A549 (cell line): ENCODE data around the gene FAM120B. TPM values are rescaled to one million over a fixed set of nuclear protein-coding genes. Genes with fewer than 3 reads are reported as not detected.

Source experiments
- ATAC-seq, 2 experiments: fragments of 200-7000 bp in 1 of 2; fragments of >200 bp in 1 of 2; cut with Nextera tagmentation in 1 of 2; cut with Tn5 transposase in 1 of 2; 3 replicates each; pipeline versions ENCODE4 v1.8.0 to v1.9.1; 2018 to 2020; ENCODE audit warnings: mild to moderate bottlenecking in 1 of 2, moderate library complexity in 1 of 2
- CTCF ChIA-PET: fragments of 300-600 bp; sonication (Branson Sonifier 250); formaldehyde crosslinking; extraction: SDS; loops from one replicate; lab custom pipeline; 2021; ENCODE audit warnings: antibody characterized with exemption, inconsistent platforms; lab: Yijun Ruan, JAX
- POLR2A ChIA-PET: fragments of 350-600 bp; formaldehyde crosslinking; extraction: SDS; loops from one replicate; lab custom pipeline; 2021; ENCODE audit warnings: antibody characterized with exemption, inconsistent platforms; lab: Yijun Ruan, JAX
- DNase-seq, 2 experiments: peaks; one replicate each; pipeline versions ENCODE4 v3.0.0 to v3.0.0-alpha.2; 2011 to 2016; ENCODE audit warnings: low read depth in 1 of 2, low spot score in 1 of 2
- FAIRE-seq: peaks from 2 replicates; lab custom pipeline; 2011; peaks lifted over from hg19 to GRCh38; lab: Jason Lieb, UNC
- H3K27ac ChIP-seq, 2 experiments: fragments of >200 bp; sonication (Bioruptor Twin); formaldehyde crosslinking; 3 replicates each; pipeline ENCODE4 v1.5.1; 2016 to 2017
- H3K4me1 ChIP-seq: fragments of >200 bp; sonication (Bioruptor Twin); formaldehyde crosslinking; 3 replicates; pipeline ENCODE4 v1.6.1; 2016
- H3K4me2 ChIP-seq: fragments of >200 bp; sonication (Bioruptor Twin); formaldehyde crosslinking; 3 replicates; pipeline ENCODE4 v1.6.1; 2016
- H3K4me3 ChIP-seq: fragments of >200 bp; sonication (Bioruptor Twin); formaldehyde crosslinking; 3 replicates; pipeline ENCODE4 v1.5.1; 2016
- H3K9me3 ChIP-seq: fragments of >200 bp; sonication (Bioruptor Twin); formaldehyde crosslinking; 3 replicates; pipeline ENCODE4 v1.6.1; 2016
- BHLHE40 ChIP-seq: IDR thresholded peaks from 2 replicates; pipeline ENCODE4 v1.6.1; 2012; ENCODE audit warnings: low read depth, low read length, inconsistent platforms
- CEBPB ChIP-seq, 2 experiments: fragments of >200 bp in 1 of 2; sonication (Bioruptor Twin) in 1 of 2; formaldehyde crosslinking in 1 of 2; IDR thresholded peaks; 2 replicates each; pipeline ENCODE4 v1.6.1; 2012 to 2016
- CHD2 ChIP-seq: fragments of 150-350 bp; IDR thresholded peaks from 2 replicates; pipeline ENCODE4 v1.6.1; 2014; ENCODE audit warnings: low read length; ENCODE audit not compliant: partially characterized antibody
- FOSB ChIP-seq: fragments of 250-450 bp; sonication (Bioruptor Pico); IDR thresholded peaks from 2 replicates; pipeline ENCODE4 v1.5.0; 2020; ENCODE audit warnings: mild to moderate bottlenecking, moderate library complexity
- FOSL2 ChIP-seq, 2 experiments: fragments of 450-650 bp in 1 of 2; fragments of >200 bp in 1 of 2; sonication (Bioruptor Twin) in 1 of 2; formaldehyde crosslinking; IDR thresholded peaks; 2 replicates each; pipeline versions ENCODE4 v1.5.0 to v1.6.1; 2016 to 2020; ENCODE audit warnings: mild to moderate bottlenecking in 1 of 2, moderate library complexity in 1 of 2
- FOXS1 ChIP-seq: fragments of 250-450 bp; sonication (Bioruptor Pico); IDR thresholded peaks from 2 replicates; pipeline ENCODE4 v1.5.0; 2020; ENCODE audit warnings: mild to moderate bottlenecking, moderate library complexity
- GATA3 ChIP-seq: IDR thresholded peaks from 2 replicates; pipeline ENCODE4 v1.6.1; 2012; ENCODE audit warnings: borderline replicate concordance
- HDAC2 ChIP-seq: fragments of 200-600 bp; sonication (generic); IDR thresholded peaks from 2 replicates; pipeline ENCODE4 v1.6.1; 2016
- HOXA7 ChIP-seq: fragments of 250-450 bp; sonication (Bioruptor Pico); IDR thresholded peaks from 2 replicates; pipeline ENCODE4 v1.5.0; 2020; ENCODE audit warnings: mild to moderate bottlenecking, moderate library complexity
- HOXB13 ChIP-seq: fragments of 250-450 bp; sonication (Bioruptor Pico); IDR thresholded peaks from 2 replicates; pipeline ENCODE4 v1.5.0; 2020; ENCODE audit warnings: low read depth, mild to moderate bottlenecking, moderate library complexity
- HOXB5 ChIP-seq: fragments of 250-450 bp; sonication (Bioruptor Pico); IDR thresholded peaks from 2 replicates; pipeline ENCODE4 v1.5.0; 2020; ENCODE audit warnings: mild to moderate bottlenecking, moderate library complexity
- JUN ChIP-seq, 2 experiments: fragments of >200 bp; sonication (Bioruptor Twin); formaldehyde crosslinking; IDR thresholded peaks; 2 replicates in 1 of 2; 3 replicates in 1 of 2; pipeline ENCODE4 v1.6.1; 2016 to 2017
- JUNB ChIP-seq: fragments of >200 bp; sonication (Bioruptor Twin); formaldehyde crosslinking; IDR thresholded peaks from 2 replicates; pipeline ENCODE4 v1.6.1; 2016
- KDM5A ChIP-seq: fragments of 200-600 bp; sonication (generic); IDR thresholded peaks from 2 replicates; pipeline ENCODE4 v1.6.1; 2016; ENCODE audit warnings: antibody characterized with exemption, mild to moderate bottlenecking
- MAZ ChIP-seq: fragments of 150-350 bp; IDR thresholded peaks from 2 replicates; pipeline ENCODE4 v1.6.1; 2014; ENCODE audit warnings: antibody characterized with exemption, low read depth, low read length, borderline replicate concordance
- NFE2L2 ChIP-seq: fragments of 150-350 bp; conservative IDR thresholded peaks from 2 replicates; pipeline ENCODE4 v1.6.1; 2014; ENCODE audit warnings: low read length
- POLR2A ChIP-seq: IDR thresholded peaks from 2 replicates; pipeline ENCODE4 v1.6.1; 2012; ENCODE audit warnings: mild to moderate bottlenecking, low read length
- POLR2AphosphoS2 ChIP-seq: conservative IDR thresholded peaks from 2 replicates; pipeline ENCODE4 v1.6.1; 2012; ENCODE audit warnings: low read length, improper control_type of control experiment, inconsistent platforms
- RARB ChIP-seq: fragments of 250-450 bp; sonication (Bioruptor Pico); IDR thresholded peaks from 2 replicates; pipeline ENCODE4 v1.8.0; 2021; ENCODE audit warnings: mild to moderate bottlenecking, moderate library complexity
- RCOR1 ChIP-seq: fragments of 150-350 bp; IDR thresholded peaks from 2 replicates; pipeline ENCODE4 v1.6.1; 2014; ENCODE audit warnings: antibody characterized with exemption, low read length, low read depth
- RFX5 ChIP-seq: fragments of 450-650 bp; IDR thresholded peaks from 2 replicates; pipeline ENCODE4 v1.7.1; 2014; ENCODE audit warnings: antibody characterized with exemption, mild to moderate bottlenecking, moderate library complexity
- SREBF2 ChIP-seq: fragments of 450-650 bp; IDR thresholded peaks from 2 replicates; pipeline ENCODE4 v1.6.1; 2014; ENCODE audit warnings: mild to moderate bottlenecking, moderate library complexity
- ZNF302 ChIP-seq: fragments of 250-450 bp; sonication (Bioruptor Pico); IDR thresholded peaks from 2 replicates; pipeline ENCODE4 v1.9.0; 2021; ENCODE audit warnings: inconsistent platforms, mild to moderate bottlenecking, moderate library complexity
- WGBS: methylation state at CpG from one replicate; pipeline ENCODE4 v1.1.6; 2017; ENCODE audit errors: missing lambda C conversion rate; 5-methylcytosine and 5-hydroxymethylcytosine counted together
- polyA plus RNA-seq, 4 experiments: library from polyadenylated mRNA; depleted of rRNA in 3 of 4; stranded (reverse); fragments of >200 nt; fragmentation: RNase III in 1 of 4; extraction: RNeasy Plus Mini Kit Qiagen cat#74134 plus additional on column Dnase treatment in 1 of 4; gene quantifications; 2 replicates in 3 of 4; 3 replicates in 1 of 4; pipeline ENCODE4 v1.2.3, GENCODE V29; 2011 to 2017
- TF ChIP-seq, protein P1 (sequence below): fragments of >200 bp; sonication (Bioruptor Twin); formaldehyde crosslinking; IDR thresholded peaks from 2 replicates; pipeline ENCODE4 v1.6.1; 2016
- TF ChIP-seq, protein P2 (sequence below): fragments of >200 bp; sonication (Bioruptor Twin); formaldehyde crosslinking; IDR thresholded peaks from 3 replicates; pipeline ENCODE4 v1.6.1; 2016
- TF ChIP-seq, protein P3 (sequence below): fragments of 250-450 bp; sonication (Bioruptor Pico); IDR thresholded peaks from 2 replicates; pipeline ENCODE4 v1.5.0; 2021; ENCODE audit warnings: mild to moderate bottlenecking, moderate library complexity, borderline replicate concordance
- TF ChIP-seq, protein P4 (sequence below): IDR thresholded peaks from 2 replicates; pipeline ENCODE4 v1.6.1; 2012
- TF ChIP-seq, protein P5 (sequence below): fragments of >200 bp; sonication (Bioruptor Twin); formaldehyde crosslinking; IDR thresholded peaks from 3 replicates; pipeline ENCODE4 v1.5.1; 2016

Gene FAM120B
- polyA plus RNA-seq, 2 of the 4 experiments (the other 2 are of a cell fraction) = 7.0 to 7.7 TPM

DNA sequence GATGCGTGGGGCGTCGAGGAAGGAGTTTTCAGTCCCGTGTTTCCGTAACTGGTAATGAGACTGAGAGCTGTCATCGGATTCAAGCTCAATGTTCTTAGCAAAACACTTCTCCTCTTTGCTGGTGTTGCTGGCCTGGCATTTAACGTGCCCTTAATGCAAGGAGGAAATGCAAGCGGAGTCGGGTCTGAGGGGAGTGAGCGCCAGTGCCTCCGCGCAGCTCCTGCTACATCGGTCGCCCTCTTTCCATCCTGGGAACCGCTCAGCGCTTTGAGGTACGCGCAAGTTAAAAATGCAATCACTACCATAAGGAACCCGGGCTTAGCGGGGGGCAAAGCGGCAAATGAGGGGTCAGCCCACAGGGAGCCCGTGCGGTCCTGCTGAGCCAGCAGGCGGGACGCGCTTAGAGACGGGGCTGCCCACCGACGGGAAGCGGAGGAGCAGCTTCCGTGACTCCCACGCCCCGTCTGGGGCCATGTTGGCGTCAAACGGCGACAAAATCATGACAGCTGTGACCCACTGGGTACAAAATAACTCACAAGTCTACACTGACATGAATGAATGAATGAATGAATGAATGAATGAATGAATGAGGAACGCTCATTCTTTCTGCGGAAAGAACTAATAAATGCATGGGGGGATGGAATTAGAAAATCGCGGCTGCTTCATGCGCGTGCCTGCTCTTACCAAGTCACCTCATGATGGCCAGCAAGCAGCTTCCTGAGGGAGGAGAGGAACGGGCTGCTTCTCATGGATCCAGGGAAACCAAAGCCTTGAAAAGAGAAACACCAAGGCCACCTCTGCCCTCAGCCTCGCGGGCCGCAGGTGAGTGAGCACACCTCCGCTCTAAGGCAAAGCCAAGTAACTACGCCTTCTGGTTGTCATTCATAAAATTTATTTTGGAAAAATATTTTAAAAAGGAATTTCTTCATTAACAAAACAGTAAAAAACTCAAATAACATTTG is 24.9 kb upstream of the FAM120B start:
- no peak for FAIRE-seq
- TF ChIP-seq CHD2 (no peak), POLR2A (no peak), MAZ (no peak), KDM5A (no peak), RARB (no peak), JUN (IDR thresholded peaks at IDR 0.05) (no peak), ZNF302 (CRISPR knock-in tag) (no peak), POLR2AphosphoS2 (no peak), BHLHE40 (no peak), CEBPB (IDR thresholded peaks at IDR 0.05) (no peak), RCOR1 (no peak), JUNB (no peak)
- TF ChIP-seq, protein P1, sequence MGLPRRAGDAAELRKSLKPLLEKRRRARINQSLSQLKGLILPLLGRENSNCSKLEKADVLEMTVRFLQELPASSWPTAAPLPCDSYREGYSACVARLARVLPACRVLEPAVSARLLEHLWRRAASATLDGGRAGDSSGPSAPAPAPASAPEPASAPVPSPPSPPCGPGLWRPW = no peak
- TF ChIP-seq, protein P2, sequence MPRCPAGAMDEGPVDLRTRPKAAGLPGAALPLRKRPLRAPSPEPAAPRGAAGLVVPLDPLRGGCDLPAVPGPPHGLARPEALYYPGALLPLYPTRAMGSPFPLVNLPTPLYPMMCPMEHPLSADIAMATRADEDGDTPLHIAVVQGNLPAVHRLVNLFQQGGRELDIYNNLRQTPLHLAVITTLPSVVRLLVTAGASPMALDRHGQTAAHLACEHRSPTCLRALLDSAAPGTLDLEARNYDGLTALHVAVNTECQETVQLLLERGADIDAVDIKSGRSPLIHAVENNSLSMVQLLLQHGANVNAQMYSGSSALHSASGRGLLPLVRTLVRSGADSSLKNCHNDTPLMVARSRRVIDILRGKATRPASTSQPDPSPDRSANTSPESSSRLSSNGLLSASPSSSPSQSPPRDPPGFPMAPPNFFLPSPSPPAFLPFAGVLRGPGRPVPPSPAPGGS = no peak
- TF ChIP-seq, protein P3, sequence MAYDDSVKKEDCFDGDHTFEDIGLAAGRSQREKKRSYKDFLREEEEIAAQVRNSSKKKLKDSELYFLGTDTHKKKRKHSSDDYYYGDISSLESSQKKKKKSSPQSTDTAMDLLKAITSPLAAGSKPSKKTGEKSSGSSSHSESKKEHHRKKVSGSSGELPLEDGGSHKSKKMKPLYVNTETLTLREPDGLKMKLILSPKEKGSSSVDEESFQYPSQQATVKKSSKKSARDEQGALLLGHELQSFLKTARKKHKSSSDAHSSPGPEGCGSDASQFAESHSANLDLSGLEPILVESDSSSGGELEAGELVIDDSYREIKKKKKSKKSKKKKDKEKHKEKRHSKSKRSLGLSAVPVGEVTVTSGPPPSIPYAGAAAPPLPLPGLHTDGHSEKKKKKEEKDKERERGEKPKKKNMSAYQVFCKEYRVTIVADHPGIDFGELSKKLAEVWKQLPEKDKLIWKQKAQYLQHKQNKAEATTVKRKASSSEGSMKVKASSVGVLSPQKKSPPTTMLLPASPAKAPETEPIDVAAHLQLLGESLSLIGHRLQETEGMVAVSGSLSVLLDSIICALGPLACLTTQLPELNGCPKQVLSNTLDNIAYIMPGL = no peak
- TF ChIP-seq, protein P4, sequence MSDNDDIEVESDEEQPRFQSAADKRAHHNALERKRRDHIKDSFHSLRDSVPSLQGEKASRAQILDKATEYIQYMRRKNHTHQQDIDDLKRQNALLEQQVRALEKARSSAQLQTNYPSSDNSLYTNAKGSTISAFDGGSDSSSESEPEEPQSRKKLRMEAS = no peak
- H3K4me1 ChIP-seq = 0 out of 3 replicates have a peak, but pooled peaks cover 4% of the 10 kb centered on the region
- DNase-seq = no peak
- CTCF ChIA-PET = interaction anchor here (1.3 kb wide), 1 partner anchor 492 kb away, joined by 3 read pairs; no protein-coding TSS in a partner anchor
- no peak for ATAC-seq
- no peak overlapping the region for H3K27ac ChIP-seq
- H3K4me3 ChIP-seq = no peak overlapping the region; the same call in 2 of the 3 replicates
- WGBS = 89% methylated on average over 46 of the region's 48 CpGs
- peak overlapping the region; percentile 83; the same call in 2 of the 3 replicates for H3K4me2 ChIP-seq
- H3K9me3 ChIP-seq = no peaks in the 10 kb centered on the region
- POLR2A ChIA-PET = no interaction called here

DNA sequence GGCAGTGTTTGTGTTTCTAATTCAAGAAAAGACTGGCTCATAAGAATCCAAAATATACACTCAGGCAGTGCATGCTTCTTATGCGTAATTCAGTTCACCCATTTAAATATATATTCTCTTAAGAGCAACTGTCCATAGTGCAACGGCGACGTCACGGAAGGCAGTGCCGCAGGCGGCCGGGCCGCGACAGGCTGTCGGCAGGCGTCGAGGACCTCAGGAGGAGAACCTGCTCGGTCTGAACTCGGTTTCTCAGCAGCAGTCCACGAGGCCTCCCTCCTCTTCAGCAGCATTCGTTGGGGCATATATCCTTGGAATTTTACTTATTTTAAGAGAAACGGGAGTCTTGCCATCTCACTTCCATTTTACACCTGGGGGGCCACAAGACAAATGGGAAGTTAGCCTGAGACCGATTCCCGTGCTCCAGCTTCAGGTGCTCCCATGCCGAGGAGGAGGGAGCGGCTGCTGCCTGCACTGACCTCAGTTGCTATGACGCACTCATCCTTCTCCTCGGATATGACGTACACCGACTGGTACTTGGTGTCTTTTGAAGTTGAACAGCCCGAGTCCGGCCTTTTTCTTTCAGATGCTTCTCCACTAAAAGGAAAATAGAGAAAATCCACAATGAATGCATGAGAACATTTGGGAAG is 23.9 kb upstream of the FAM120B start:
- TF ChIP-seq HOXA7 (CRISPR knock-in tag) (no peak), RFX5 (no peak), KDM5A (no peak), FOSL2 (IDR thresholded peaks at IDR 0.05) (no peak), FOSL2 (CRISPR knock-in tag; IDR thresholded peaks at IDR 0.05) (no peak), HDAC2 (no peak), FOSB (CRISPR knock-in tag) (no peak), NFE2L2 (no peak), GATA3 (no peak), FOXS1 (CRISPR knock-in tag) (no peak), HOXB13 (CRISPR knock-in tag) (no peak), SREBF2 (no peak), RARB (no peak), HOXB5 (CRISPR knock-in tag) (no peak)
- TF ChIP-seq, protein P3 = no peak
- TF ChIP-seq, protein P5, sequence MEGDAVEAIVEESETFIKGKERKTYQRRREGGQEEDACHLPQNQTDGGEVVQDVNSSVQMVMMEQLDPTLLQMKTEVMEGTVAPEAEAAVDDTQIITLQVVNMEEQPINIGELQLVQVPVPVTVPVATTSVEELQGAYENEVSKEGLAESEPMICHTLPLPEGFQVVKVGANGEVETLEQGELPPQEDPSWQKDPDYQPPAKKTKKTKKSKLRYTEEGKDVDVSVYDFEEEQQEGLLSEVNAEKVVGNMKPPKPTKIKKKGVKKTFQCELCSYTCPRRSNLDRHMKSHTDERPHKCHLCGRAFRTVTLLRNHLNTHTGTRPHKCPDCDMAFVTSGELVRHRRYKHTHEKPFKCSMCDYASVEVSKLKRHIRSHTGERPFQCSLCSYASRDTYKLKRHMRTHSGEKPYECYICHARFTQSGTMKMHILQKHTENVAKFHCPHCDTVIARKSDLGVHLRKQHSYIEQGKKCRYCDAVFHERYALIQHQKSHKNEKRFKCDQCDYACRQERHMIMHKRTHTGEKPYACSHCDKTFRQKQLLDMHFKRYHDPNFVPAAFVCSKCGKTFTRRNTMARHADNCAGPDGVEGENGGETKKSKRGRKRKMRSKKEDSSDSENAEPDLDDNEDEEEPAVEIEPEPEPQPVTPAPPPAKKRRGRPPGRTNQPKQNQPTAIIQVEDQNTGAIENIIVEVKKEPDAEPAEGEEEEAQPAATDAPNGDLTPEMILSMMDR = no peak
- no peak for FAIRE-seq
- Histone ChIP-seq H3K4me1 (0 out of 3 replicates have a peak, but pooled peaks cover 4% of the 10 kb centered on the region), H3K27ac (no peak overlapping the region), H3K4me3 (no peak overlapping the region), H3K9me3 (no peaks in the 10 kb centered on the region), H3K4me2 (no peak overlapping the region)
- 73% methylated on average over 26 of the region's 28 CpGs for WGBS
- no peak for ATAC-seq
- POLR2A ChIA-PET = no interaction called here
- DNase-seq = no peak
- CTCF ChIA-PET = no interaction called here
